ENCODE results near the gene PARN.

GRCh38 chr16:14618566-14618965 is 11.5 kb downstream of the PARN start:
- TF ChIP-seq CTCF (IDR thresholded peaks at IDR 0.05 in 2 of 3, conservative IDR thresholded peaks at IDR 0.05 in 1 of 3; ENCODE audit: borderline replicate concordance in 1 of 3, insufficient read depth in 1 of 3, low read depth in 2 of 3, low read length in 2 of 3), result no peak
- no peak for TF ChIP-seq SIN3A (IDR thresholded peaks at IDR 0.05; ENCODE audit: low read depth)
- no peak for TF ChIP-seq MAX (IDR thresholded peaks at IDR 0.05)
- no peak for TF ChIP-seq YY1 (IDR thresholded peaks at IDR 0.05; ENCODE audit: extremely low read depth, insufficient replicate concordance, low read depth, low read length)
- no peak for TF ChIP-seq POLR2A (IDR thresholded peaks at IDR 0.05; ENCODE audit: borderline replicate concordance, extremely low read depth, insufficient read depth, insufficient read length)
- TF ChIP-seq EGR1 (IDR thresholded peaks at IDR 0.05; ENCODE audit: low read depth), result no peak
- no peak for TF ChIP-seq FOSL1 (IDR thresholded peaks at IDR 0.05; ENCODE audit: low read depth)
- TF ChIP-seq ATF3 (IDR thresholded peaks at IDR 0.05), result no peak
- no peak for TF ChIP-seq CBX3 (IDR thresholded peaks at IDR 0.05; ENCODE audit: low read depth)
- TF ChIP-seq POLR2AphosphoS5 (IDR thresholded peaks at IDR 0.05; ENCODE audit: low read depth, low read length), result no peak
- TF ChIP-seq RAD21 (IDR thresholded peaks at IDR 0.05; ENCODE audit: low read depth), result no peak
- TF ChIP-seq REST (IDR thresholded peaks at IDR 0.05; ENCODE audit: low read depth), result no peak
